Hepatocyte (in vitro differentiated cells): Measurements from ENCODE around the gene PLEKHG3. TPM values are rescaled to one million over a fixed set of nuclear protein-coding genes. Genes with fewer than 3 reads are reported as not detected.
A peak's percentile ranks its signal among the peaks of the same experiment; 100 is the strongest.

ENCODE experiments used
- DNase-seq: peaks from one replicate; pipeline ENCODE4 v3.0.0-alpha.2; 2016; ENCODE audit warnings: low spot score
- H2AFZ ChIP-seq: fragments of 200-600 bp; sonication (generic); 2 replicates; pipeline ENCODE4 v1.6.0; 2016; ENCODE audit warnings: antibody characterized with exemption, mild to moderate bottlenecking
- H3K27ac ChIP-seq: fragments of 200-600 bp; sonication (generic); 2 replicates; pipeline ENCODE4 v1.5.1; 2016; ENCODE audit warnings: mild to moderate bottlenecking
- H3K27me3 ChIP-seq: fragments of 200-600 bp; sonication (generic); 2 replicates; pipeline ENCODE4 v1.6.1; 2016
- H3K36me3 ChIP-seq: fragments of 200-600 bp; sonication (generic); replicated peaks from 2 replicates; pipeline ENCODE4 v1.5.1; 2016; ENCODE audit warnings: low read depth; ENCODE audit not compliant: insufficient read depth
- H3K4me1 ChIP-seq: fragments of 200-600 bp; sonication (generic); 2 replicates; pipeline ENCODE4 v1.5.1; 2016; ENCODE audit warnings: mild to moderate bottlenecking, moderate library complexity; ENCODE audit not compliant: insufficient read depth
- H3K4me2 ChIP-seq: fragments of 200-600 bp; sonication (generic); 2 replicates; pipeline ENCODE4 v1.6.0; 2016
- H3K4me3 ChIP-seq: fragments of 200-600 bp; sonication (generic); 2 replicates; pipeline ENCODE4 v1.5.1; 2016; ENCODE audit warnings: mild to moderate bottlenecking
- H3K79me2 ChIP-seq: fragments of 200-600 bp; sonication (generic); 2 replicates; pipeline ENCODE4 v1.6.0; 2017; ENCODE audit warnings: mild to moderate bottlenecking
- H3K9me2 ChIP-seq: fragments of 200-600 bp; sonication (generic); replicated peaks from 2 replicates; pipeline ENCODE4 v1.6.0; 2017; ENCODE audit warnings: mild to moderate bottlenecking; ENCODE audit not compliant: insufficient read depth
- H3K9me3 ChIP-seq: fragments of 200-600 bp; sonication (generic); 2 replicates; pipeline ENCODE4 v1.5.1; 2016; ENCODE audit warnings: low read depth, mild to moderate bottlenecking
- H4K20me1 ChIP-seq: fragments of 200-600 bp; sonication (generic); 2 replicates; pipeline ENCODE4 v1.6.0; 2016; ENCODE audit warnings: mild to moderate bottlenecking; ENCODE audit not compliant: insufficient read depth, poor library complexity, severe bottlenecking
- EZH2 ChIP-seq: fragments of 200-600 bp; sonication (generic); IDR thresholded peaks from 2 replicates; pipeline ENCODE4 v1.6.1; 2016; ENCODE audit warnings: antibody characterized with exemption, mild to moderate bottlenecking, borderline replicate concordance
- EZH2phosphoT487 ChIP-seq: fragments of 200-600 bp; sonication (generic); IDR thresholded peaks from one replicate; pipeline ENCODE4 v1.6.1; 2018; ENCODE audit warnings: antibody characterized with exemption, mild to moderate bottlenecking, low read depth, moderate library complexity; ENCODE audit not compliant: unreplicated experiment, severe bottlenecking
- WGBS: methylation state at CpG from one replicate; pipeline ENCODE4 v1.1.6; 2016; ENCODE audit warnings: low lambda C conversion rate; ENCODE audit errors: missing lambda C conversion rate; 5-methylcytosine and 5-hydroxymethylcytosine counted together
- polyA plus RNA-seq: library from polyadenylated mRNA; unstranded; fragments of >200 nt; fragmentation: Nextera tagmentation; extraction: Ambion mirVana; gene quantifications from 2 replicates; pipeline ENCODE4 v1.2.1, GENCODE V29; 2016
- total RNA-seq: library from RNA; depleted of rRNA; stranded (reverse); fragments of >200 nt; gene quantifications from 2 replicates; pipeline ENCODE4 v1.2.3, GENCODE V29; 2014
- TF ChIP-seq, protein P1 (sequence below): fragments of 200-600 bp; sonication (generic); IDR thresholded peaks from 2 replicates; pipeline ENCODE4 v1.5.1; 2016; ENCODE audit warnings: antibody characterized with exemption, mild to moderate bottlenecking; ENCODE audit not compliant: poor library complexity

PLEKHG3 gene
- total and polyA plus RNA-seq, 2 experiments from 2014 or later: 42.7 to 54.2 TPM

DNA sequence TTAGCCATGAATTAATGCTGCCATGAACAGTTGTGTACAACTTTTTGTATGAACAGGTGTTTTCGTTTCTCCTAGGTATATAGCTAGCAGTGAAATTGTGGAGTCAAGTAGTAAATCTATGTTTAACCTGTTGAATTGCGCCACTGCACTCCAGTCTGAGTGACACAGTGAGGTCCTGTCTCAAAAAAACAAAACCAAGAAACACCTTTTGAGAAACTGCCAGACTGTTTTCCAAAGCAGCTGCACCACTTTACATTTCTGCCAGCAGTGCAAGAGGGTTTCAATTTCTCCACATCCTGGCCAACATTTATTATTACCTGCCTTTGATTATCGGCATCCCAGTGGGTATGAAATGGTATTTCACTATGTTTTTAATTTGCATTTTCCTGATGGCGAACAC lies 3.3 kb upstream of the PLEKHG3 start:
- Histone ChIP-seq H3K9me3 (no peaks in the 10 kb centered on the region), H3K4me1 (peaks cover 36% of the 10 kb centered on the region)
- TF ChIP-seq EZH2phosphoT487 (no peak), EZH2 (no peak)
- TF ChIP-seq, protein P1, sequence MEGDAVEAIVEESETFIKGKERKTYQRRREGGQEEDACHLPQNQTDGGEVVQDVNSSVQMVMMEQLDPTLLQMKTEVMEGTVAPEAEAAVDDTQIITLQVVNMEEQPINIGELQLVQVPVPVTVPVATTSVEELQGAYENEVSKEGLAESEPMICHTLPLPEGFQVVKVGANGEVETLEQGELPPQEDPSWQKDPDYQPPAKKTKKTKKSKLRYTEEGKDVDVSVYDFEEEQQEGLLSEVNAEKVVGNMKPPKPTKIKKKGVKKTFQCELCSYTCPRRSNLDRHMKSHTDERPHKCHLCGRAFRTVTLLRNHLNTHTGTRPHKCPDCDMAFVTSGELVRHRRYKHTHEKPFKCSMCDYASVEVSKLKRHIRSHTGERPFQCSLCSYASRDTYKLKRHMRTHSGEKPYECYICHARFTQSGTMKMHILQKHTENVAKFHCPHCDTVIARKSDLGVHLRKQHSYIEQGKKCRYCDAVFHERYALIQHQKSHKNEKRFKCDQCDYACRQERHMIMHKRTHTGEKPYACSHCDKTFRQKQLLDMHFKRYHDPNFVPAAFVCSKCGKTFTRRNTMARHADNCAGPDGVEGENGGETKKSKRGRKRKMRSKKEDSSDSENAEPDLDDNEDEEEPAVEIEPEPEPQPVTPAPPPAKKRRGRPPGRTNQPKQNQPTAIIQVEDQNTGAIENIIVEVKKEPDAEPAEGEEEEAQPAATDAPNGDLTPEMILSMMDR: no peak

DNA sequence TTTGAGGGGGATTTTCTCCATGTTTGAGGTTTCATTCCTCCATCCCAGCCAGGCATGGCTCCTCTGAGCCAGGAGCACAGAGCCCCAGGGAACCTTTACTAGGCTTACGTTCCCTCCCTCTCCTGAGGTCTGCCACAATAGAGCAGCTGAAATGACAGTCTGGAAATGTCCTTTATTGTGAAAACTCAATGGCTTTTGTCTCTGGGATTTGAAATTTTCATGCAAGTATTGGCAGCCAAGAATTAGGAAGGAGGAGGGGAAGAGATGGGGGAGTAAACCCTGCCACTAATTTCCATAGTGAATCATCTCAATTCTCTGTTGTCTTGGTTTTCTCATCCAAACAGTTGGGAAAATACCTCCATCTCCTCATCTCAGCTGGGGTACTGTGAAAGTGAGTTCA lies 2.6 kb upstream of the PLEKHG3 start:
- H4K20me1 ChIP-seq: no peaks in the 10 kb centered on the region
- no peak overlapping the region for H3K27ac ChIP-seq

More for the DNA sequence above, 3.3 kb upstream of the PLEKHG3 start:
- Histone ChIP-seq H3K27me3 (no peaks in the 10 kb centered on the region), H3K9me2 (no peaks in the 10 kb centered on the region), H2AFZ (no peak overlapping the region), H3K79me2 (peaks cover 16% of the 10 kb centered on the region), H3K27ac (no peak overlapping the region), H3K4me2 (no peak overlapping the region), H3K36me3 (no peaks in the 10 kb centered on the region), H4K20me1 (no peaks in the 10 kb centered on the region), H3K4me3 (no peak overlapping the region)
- 84% methylated on average over 4 of the region's 4 CpGs for WGBS
- no peak for DNase-seq

DNA sequence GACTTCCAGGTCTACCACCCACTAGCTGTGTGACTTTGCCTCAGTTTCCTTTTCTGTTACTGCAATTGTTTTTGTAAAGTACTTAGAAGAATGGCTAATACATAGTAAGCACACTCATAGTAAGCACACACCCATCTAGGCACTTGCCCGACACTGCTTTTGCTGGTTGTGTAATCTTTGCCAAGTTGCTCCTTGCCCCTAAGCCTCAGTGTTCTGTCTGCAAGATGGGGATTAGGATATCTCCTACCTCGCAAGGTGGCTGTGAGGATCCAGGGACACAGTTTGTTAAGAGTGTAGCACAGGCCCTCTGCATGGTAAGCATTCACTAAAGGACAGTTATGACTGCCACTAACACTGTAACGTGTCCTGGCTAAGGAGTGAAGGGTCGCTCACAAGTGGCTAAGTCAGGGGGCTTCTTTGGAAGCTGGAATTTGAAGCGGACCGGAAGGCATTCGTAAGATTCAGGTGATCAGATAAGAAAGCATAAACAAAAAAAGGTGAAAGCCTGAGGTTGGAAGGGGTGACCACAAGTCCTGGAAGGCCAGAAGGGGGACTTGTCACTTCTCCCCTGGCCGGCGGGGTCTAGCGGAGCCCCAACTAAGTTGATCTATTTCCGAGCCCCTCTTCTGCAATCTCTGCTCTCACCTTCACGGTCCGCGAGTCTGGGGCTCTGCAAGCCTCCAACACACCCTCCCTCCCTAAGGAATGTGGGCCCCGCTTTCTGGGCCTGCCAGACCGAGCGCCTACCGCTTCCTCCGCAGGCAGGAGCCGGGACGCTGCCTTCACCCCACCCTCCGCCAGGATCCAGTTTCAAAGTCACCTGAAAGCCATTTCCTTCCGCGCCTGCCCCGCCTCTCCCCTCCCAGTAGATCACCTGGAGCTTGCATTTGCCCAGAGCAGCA lies 1.5 kb upstream of the PLEKHG3 start:
- peaks cover 46% of the 10 kb centered on the region for H3K4me1 ChIP-seq

More for the DNA sequence above, 2.6 kb upstream of the PLEKHG3 start:
- Histone ChIP-seq H2AFZ (no peak overlapping the region), H3K9me3 (no peaks in the 10 kb centered on the region), H3K4me3 (no peak overlapping the region), H3K9me2 (no peaks in the 10 kb centered on the region), H3K4me1 (peaks cover 42% of the 10 kb centered on the region), H3K4me2 (no peak overlapping the region), H3K79me2 (peaks cover 23% of the 10 kb centered on the region), H3K27me3 (no peaks in the 10 kb centered on the region), H3K36me3 (no peaks in the 10 kb centered on the region)
- TF ChIP-seq EZH2 (no peak), EZH2phosphoT487 (no peak)
- TF ChIP-seq, protein P1: no peak
- peak; percentile 5 for DNase-seq
- 83% methylated on average over 1 of the region's 1 CpG for WGBS

More for the DNA sequence above, 1.5 kb upstream of the PLEKHG3 start:
- no peaks in the 10 kb centered on the region for H3K36me3 ChIP-seq
- H3K27ac ChIP-seq: peak overlapping the region; percentile 97
- H3K4me3 ChIP-seq: no peak overlapping the region
- 30% methylated on average over 25 of the region's 25 CpGs for WGBS
- H4K20me1 ChIP-seq: peaks cover 5% of the 10 kb centered on the region
- TF ChIP-seq, protein P1: no peak
- TF ChIP-seq EZH2: no peak
- TF ChIP-seq EZH2phosphoT487: no peak
- H3K27me3 ChIP-seq: no peaks in the 10 kb centered on the region
- peak; percentile 84 for DNase-seq
- H3K79me2 ChIP-seq: peaks cover 32% of the 10 kb centered on the region
- H3K9me2 ChIP-seq: no peaks in the 10 kb centered on the region
- no peak overlapping the region for H2AFZ ChIP-seq
- H3K4me2 ChIP-seq: peak overlapping the region; percentile 83
- no peaks in the 10 kb centered on the region for H3K9me3 ChIP-seq
